GM12878 (cell line): ENCODE data around the gene KLHL35. TPM values are rescaled to one million over a fixed set of nuclear protein-coding genes. Genes with fewer than 3 reads are reported as not detected.

Experiments
- ATAC-seq: fragments of 200-7000 bp; cut with Tn5 transposase; 3 replicates; pipeline ENCODE4 v1.9.1; 2020; ENCODE audit warnings: mild to moderate bottlenecking, moderate library complexity
- BruUV-seq: library from RNA; stranded (reverse); fragments of 400-500 nt; replicated peaks from 2 replicates; lab custom pipeline; 2021; lab: Mats Ljungman, UMichigan
- CTCF ChIA-PET: fragments of 300-600 bp; sonication (Branson Sonifier 250); formaldehyde crosslinking; extraction: SDS; loops from one replicate; lab custom pipeline; 2021; ENCODE audit warnings: inconsistent platforms; lab: Yijun Ruan, JAX
- POLR2A ChIA-PET: fragments of 350-600 bp; formaldehyde crosslinking; extraction: SDS; loops from one replicate; lab custom pipeline; 2021; ENCODE audit warnings: inconsistent platforms; lab: Charles Lee
- RAD21 ChIA-PET: fragments of 300-600 bp; sonication (Branson Sonifier 250); formaldehyde crosslinking; loops from one replicate; lab custom pipeline; 2023; ENCODE audit warnings: antibody characterized with exemption; ENCODE audit not compliant: unreplicated experiment; lab: Charles Lee
- SMC1A ChIA-PET: fragments of 300-600 bp; sonication (Branson Sonifier 250); formaldehyde crosslinking; loops from one replicate; lab custom pipeline; 2023; ENCODE audit not compliant: unreplicated experiment, uncharacterized antibody; lab: Charles Lee
- DNase-seq: peaks from one replicate; pipeline ENCODE4 v3.0.0-alpha.2; 2011; ENCODE audit warnings: low read depth, low spot score
- FAIRE-seq: peaks from 3 replicates; lab custom pipeline; 2011; peaks lifted over from hg19 to GRCh38; lab: Jason Lieb, UNC
- H2AFZ ChIP-seq: 2 replicates; pipeline ENCODE4 v1.6.0; 2011; ENCODE audit warnings: low read depth, low read length, control low read depth; ENCODE audit not compliant: control insufficient read depth
- H3K27ac ChIP-seq: 2 replicates; pipeline ENCODE4 v1.5.1; 2011; ENCODE audit warnings: control low read depth; ENCODE audit not compliant: control insufficient read depth, insufficient read depth
- H3K27me3 ChIP-seq, 2 experiments: replicated peaks in 1 of 2; 2 replicates each; pipeline versions ENCODE4 v1.6.0 to v1.6.1; 2011; ENCODE audit warnings: low read length in 1 of 2; ENCODE audit not compliant: control insufficient read depth in 2 of 2, insufficient read depth in 2 of 2
- H3K36me3 ChIP-seq, 2 experiments: 2 replicates each; pipeline ENCODE4 v1.5.1; 2011; ENCODE audit warnings: low read length in 1 of 2; ENCODE audit not compliant: control insufficient read depth in 2 of 2, insufficient read depth in 2 of 2
- H3K4me1 ChIP-seq: 2 replicates; pipeline ENCODE4 v1.6.1; 2011; ENCODE audit warnings: mild to moderate bottlenecking, low read length, moderate library complexity, mixed read lengths; ENCODE audit not compliant: control insufficient read depth, insufficient read depth
- H3K4me2 ChIP-seq: 2 replicates; pipeline ENCODE4 v1.6.0; 2011; ENCODE audit warnings: control low read depth; ENCODE audit not compliant: control insufficient read depth, insufficient read depth
- H3K4me3 ChIP-seq: fragments of 200-600 bp; sonication (generic); 2 replicates; pipeline ENCODE4 v1.5.1; 2016
- H3K79me2 ChIP-seq: 2 replicates; pipeline ENCODE4 v1.6.0; 2011; ENCODE audit warnings: low read length; ENCODE audit not compliant: control insufficient read depth, insufficient read depth
- H3K9ac ChIP-seq: 2 replicates; pipeline ENCODE4 v1.8.0; 2011; ENCODE audit warnings: low read length, control low read depth, mixed read lengths; ENCODE audit not compliant: control insufficient read depth, insufficient read depth
- H3K9me3 ChIP-seq: replicated peaks from 3 replicates; pipeline ENCODE4 v1.5.1; 2011; ENCODE audit warnings: mild to moderate bottlenecking, low read length; ENCODE audit not compliant: control insufficient read depth, insufficient read depth
- H4K20me1 ChIP-seq: 2 replicates; pipeline ENCODE4 v1.6.0; 2011; ENCODE audit not compliant: control insufficient read depth, insufficient read depth
- BHLHE40 ChIP-seq, 2 experiments: fragments of 450-650 bp in 1 of 2; IDR thresholded peaks; 2 replicates each; pipeline ENCODE4 v1.6.1; 2011 to 2017; ENCODE audit warnings: low read depth in 2 of 2, borderline replicate concordance in 1 of 2, improper control_type of control experiment in 1 of 2, low read length in 1 of 2, mild to moderate bottlenecking in 1 of 2
- DPF2 ChIP-seq: fragments of 450-650 bp; IDR thresholded peaks from 2 replicates; pipeline ENCODE4 v1.6.1; 2017; ENCODE audit warnings: mild to moderate bottlenecking
- ESRRA ChIP-seq: IDR thresholded peaks from 2 replicates; pipeline ENCODE4 v1.6.1; 2012; ENCODE audit warnings: mild to moderate bottlenecking, low read length, improper control_type of control experiment
- HDGF ChIP-seq: fragments of 450-650 bp; IDR thresholded peaks from 2 replicates; pipeline ENCODE4 v1.6.1; 2016; ENCODE audit warnings: antibody characterized with exemption
- KAT2A ChIP-seq: conservative IDR thresholded peaks from 2 replicates; pipeline ENCODE4 v1.6.1; 2011; ENCODE audit warnings: low read depth, low read length; ENCODE audit not compliant: control insufficient read depth
- NFYA ChIP-seq: IDR thresholded peaks from 2 replicates; pipeline ENCODE4 v1.6.1; 2011; ENCODE audit warnings: low read depth, mild to moderate bottlenecking, low read length, improper control_type of control experiment, borderline replicate concordance
- WGBS: methylation state at CpG from one replicate; pipeline ENCODE4 v1.1.6; 2016; ENCODE audit warnings: low lambda C conversion rate; ENCODE audit not compliant: insufficient replicate concordance, insufficient coverage; ENCODE audit errors: missing lambda C conversion rate; 5-methylcytosine and 5-hydroxymethylcytosine counted together
- in situ Hi-C: fragments of 300-500 bp; cut with MboI; formaldehyde crosslinking; loops from 9 replicates; pipeline ENCODE4 v1.14.3; 2018; ENCODE audit warnings: mixed read lengths
- intact Hi-C: fragments of 100-400 bp; cut with micrococcal nuclease; formaldehyde crosslinking; loops from one replicate; pipeline ENCODE4 v1.14.2; 2022; ENCODE audit not compliant: unreplicated experiment
- polyA plus RNA-seq, 11 experiments: library from polyadenylated mRNA; depleted of rRNA in 4 of 11; unstranded in 6 of 11; stranded (reverse) in 5 of 11; fragments of >200 nt; fragmentation: Nextera tagmentation in 4 of 11; fragmentation: Illumina TruSeq in 1 of 11; extraction: Ambion mirVana in 4 of 11; extraction: Trizol in 1 of 11; gene quantifications; 1 replicate in 1 of 11; 2 replicates in 10 of 11; pipeline versions ENCODE4 v1.2.1 to v1.2.3, GENCODE V29; 2011 to 2016; ENCODE audit warnings: inconsistent platforms in 2 of 11, missing spikeins in 2 of 11, low read depth in 1 of 11
- total RNA-seq, 4 experiments: library from RNA; depleted of rRNA in 3 of 4; stranded (reverse); fragments of >200 nt in 3 of 4; fragmentation: Illumina TruSeq in 1 of 4; extraction: Trizol in 1 of 4; gene quantifications; 2 replicates each; pipeline versions ENCODE4 v1.2.1 to v1.2.3, GENCODE V29; 2013 to 2021
- TF ChIP-seq, protein P1 (sequence below): IDR thresholded peaks from 2 replicates; pipeline ENCODE4 v1.6.1; 2011; ENCODE audit warnings: low read depth, mild to moderate bottlenecking, low read length, moderate library complexity, borderline replicate concordance; ENCODE audit errors: extremely low read depth

Gene KLHL35
- total and polyA plus RNA-seq, 10 of the 15 experiments (the other 5 are each of a cell fraction or from before 2014, with no cell fraction given): 0.04 to 0.34 (median 0.13) TPM; not detected in 1

- SMC1A ChIA-PET: interaction anchor here (1.6 kb wide), 1 partner anchor 9 kb away, joined by 3 read pairs; no protein-coding TSS in a partner anchor
- ATAC-seq (no peak), DNase-seq (no peak)
- Histone ChIP-seq H3K4me1 (peaks cover 20% of the 10 kb centered on the region), H3K27me3 (no peaks in the 10 kb centered on the region)
- WGBS: 63% methylated on average over 4 of the region's 4 CpGs
- TF ChIP-seq KAT2A: no peak
- no peak for TF ChIP-seq ESRRA
- TF ChIP-seq, protein P1, sequence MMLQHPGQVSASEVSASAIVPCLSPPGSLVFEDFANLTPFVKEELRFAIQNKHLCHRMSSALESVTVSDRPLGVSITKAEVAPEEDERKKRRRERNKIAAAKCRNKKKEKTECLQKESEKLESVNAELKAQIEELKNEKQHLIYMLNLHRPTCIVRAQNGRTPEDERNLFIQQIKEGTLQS: no peak
- TF ChIP-seq HDGF: no peak
- TF ChIP-seq, all 136 proteins: peak for 0
- Histone ChIP-seq H3K27ac (no peak overlapping the region), H3K4me3 (no peak overlapping the region), H3K9me3 (no peaks in the 10 kb centered on the region), H3K4me2 (no peak overlapping the region), H3K36me3 (no peaks in the 10 kb centered on the region), H3K9ac (no peak overlapping the region), H2AFZ (no peak overlapping the region), H4K20me1 (no peaks in the 10 kb centered on the region), H3K79me2 (no peaks in the 10 kb centered on the region)
- intact Hi-C loops (no loop called here), in situ Hi-C loops (no loop called here)
- RAD21 ChIA-PET: no interaction called here
- no peak for FAIRE-seq
- no TSS peak for BruUV-seq
- POLR2A ChIA-PET: no interaction called here
- CTCF ChIA-PET: no interaction called here
Measured at GRCh38 chr11:75479597-75480145, 46.7 kb upstream of the KLHL35 start.

DNA sequence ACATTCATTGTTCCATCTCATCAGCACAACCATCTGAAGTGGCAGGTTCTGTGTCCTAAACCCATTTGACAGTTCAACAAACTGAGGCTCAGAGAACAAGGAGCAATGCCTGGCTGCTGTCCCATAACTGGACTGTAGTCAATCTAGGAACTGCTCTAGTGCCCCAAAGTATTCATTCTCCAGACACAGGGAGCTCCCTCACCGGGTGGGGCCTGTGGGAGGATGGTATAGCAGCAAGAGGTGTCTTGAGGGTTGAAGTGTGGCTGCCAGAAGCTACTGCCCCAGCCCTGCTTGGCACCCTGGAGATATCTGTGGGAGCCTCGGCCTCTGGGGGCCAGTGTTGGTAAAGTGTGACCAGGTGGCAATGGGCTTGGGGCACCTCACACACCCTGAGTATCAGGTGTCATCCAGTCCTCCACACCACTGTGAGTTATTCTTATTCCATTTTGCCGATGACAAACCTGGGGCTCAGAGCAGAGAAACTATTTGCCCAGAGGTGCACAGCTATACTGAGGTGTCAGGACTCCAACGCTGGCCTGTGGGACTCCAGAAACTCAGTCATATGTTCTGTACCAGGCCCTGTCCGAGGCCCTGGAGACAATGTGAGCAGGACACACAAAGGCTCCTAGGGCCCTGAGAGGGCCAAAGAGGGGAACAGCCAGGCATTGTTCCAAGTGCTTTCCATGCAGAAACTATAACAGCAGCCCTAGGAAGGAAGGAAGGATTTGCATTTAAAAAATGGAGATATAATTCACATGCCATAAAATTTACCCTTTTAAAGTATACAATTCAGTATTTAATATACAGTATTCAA, 46.0 kb upstream of the KLHL35 start:
- BruUV-seq: no TSS peak
- H2AFZ ChIP-seq: no peak overlapping the region
- peaks cover 20% of the 10 kb centered on the region for H3K4me1 ChIP-seq
- intact Hi-C loops (no loop called here), in situ Hi-C loops (no loop called here)
- no peak overlapping the region for H3K27ac ChIP-seq
- no peaks in the 10 kb centered on the region for H3K36me3 ChIP-seq
- no peaks in the 10 kb centered on the region for H3K9me3 ChIP-seq
- CTCF ChIA-PET: no interaction called here
- RAD21 ChIA-PET: no interaction called here
- H4K20me1 ChIP-seq: no peaks in the 10 kb centered on the region
- ATAC-seq: no peak
- TF ChIP-seq DPF2: no peak
- no peak for TF ChIP-seq NFYA
- TF ChIP-seq BHLHE40 (IDR thresholded peaks at IDR 0.05; ENCODE audit: borderline replicate concordance in 1 of 2, low read depth in 2 of 2, low read length in 1 of 2): no peak
- no peak overlapping the region for H3K4me2 ChIP-seq
- SMC1A ChIA-PET: interaction anchor here (1.3 to 1.6 kb wide), 3 partner anchors 10 to 91 kb away, joined by 3 read pairs; no protein-coding TSS in a partner anchor
- no peaks in the 10 kb centered on the region for H3K79me2 ChIP-seq
- WGBS: 44% methylated on average over 5 of the region's 5 CpGs
- no peaks in the 10 kb centered on the region for H3K27me3 ChIP-seq
- no peak overlapping the region for H3K4me3 ChIP-seq
- no peak for DNase-seq
- no peak for FAIRE-seq
- POLR2A ChIA-PET: interaction anchor here (0.8 kb wide), 1 partner anchor 47 kb away, joined by 5 read pairs; the partner anchor contains the start of gene GDPD5
- no peak overlapping the region for H3K9ac ChIP-seq
